ENCODE data around the gene TMEM121B.

- TF ChIP-seq, protein P1, sequence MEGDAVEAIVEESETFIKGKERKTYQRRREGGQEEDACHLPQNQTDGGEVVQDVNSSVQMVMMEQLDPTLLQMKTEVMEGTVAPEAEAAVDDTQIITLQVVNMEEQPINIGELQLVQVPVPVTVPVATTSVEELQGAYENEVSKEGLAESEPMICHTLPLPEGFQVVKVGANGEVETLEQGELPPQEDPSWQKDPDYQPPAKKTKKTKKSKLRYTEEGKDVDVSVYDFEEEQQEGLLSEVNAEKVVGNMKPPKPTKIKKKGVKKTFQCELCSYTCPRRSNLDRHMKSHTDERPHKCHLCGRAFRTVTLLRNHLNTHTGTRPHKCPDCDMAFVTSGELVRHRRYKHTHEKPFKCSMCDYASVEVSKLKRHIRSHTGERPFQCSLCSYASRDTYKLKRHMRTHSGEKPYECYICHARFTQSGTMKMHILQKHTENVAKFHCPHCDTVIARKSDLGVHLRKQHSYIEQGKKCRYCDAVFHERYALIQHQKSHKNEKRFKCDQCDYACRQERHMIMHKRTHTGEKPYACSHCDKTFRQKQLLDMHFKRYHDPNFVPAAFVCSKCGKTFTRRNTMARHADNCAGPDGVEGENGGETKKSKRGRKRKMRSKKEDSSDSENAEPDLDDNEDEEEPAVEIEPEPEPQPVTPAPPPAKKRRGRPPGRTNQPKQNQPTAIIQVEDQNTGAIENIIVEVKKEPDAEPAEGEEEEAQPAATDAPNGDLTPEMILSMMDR (IDR thresholded peaks at IDR 0.05), result no peak
- no peak for TF ChIP-seq POLR2AphosphoS5 (IDR thresholded peaks at IDR 0.05)
Observed at GRCh38 chr22:17074648-17075002, 46.5 kb downstream of the TMEM121B start.
